ENCODE data around the gene TMED8. TPM values are rescaled to one million over a fixed set of nuclear protein-coding genes. Genes with fewer than 3 reads are reported as not detected.
"Not testable (repeated sequence)": the region's sequence is repeated elsewhere in the genome, so short reads cannot be mapped to it uniquely, and the experiment has no call there.

The TMED8 gene
- total RNA-seq, 1 donor from 2014 or later = 15.3 TPM

DNA sequence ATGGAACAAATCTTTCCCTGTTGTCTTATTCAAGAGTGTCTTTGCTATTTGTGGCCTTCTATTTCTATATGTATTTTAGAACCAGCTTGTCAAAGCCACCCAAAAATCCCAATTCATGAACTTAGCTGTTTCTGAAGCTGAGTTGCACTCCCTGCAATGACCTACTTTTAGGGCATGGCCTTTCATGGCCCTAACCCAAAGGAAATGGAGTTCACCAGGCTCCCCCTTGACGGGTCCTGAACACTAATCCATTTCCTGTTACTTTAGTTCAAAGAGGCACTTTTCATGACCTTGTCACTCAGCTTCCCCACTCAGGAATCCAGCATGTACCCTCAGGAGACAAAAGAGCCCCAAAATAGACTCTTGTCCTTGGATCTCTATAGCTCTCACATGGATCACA is 7.6 kb downstream of the TMED8 start:
- no peak for DNase-seq (ENCODE audit: low spot score)

DNA sequence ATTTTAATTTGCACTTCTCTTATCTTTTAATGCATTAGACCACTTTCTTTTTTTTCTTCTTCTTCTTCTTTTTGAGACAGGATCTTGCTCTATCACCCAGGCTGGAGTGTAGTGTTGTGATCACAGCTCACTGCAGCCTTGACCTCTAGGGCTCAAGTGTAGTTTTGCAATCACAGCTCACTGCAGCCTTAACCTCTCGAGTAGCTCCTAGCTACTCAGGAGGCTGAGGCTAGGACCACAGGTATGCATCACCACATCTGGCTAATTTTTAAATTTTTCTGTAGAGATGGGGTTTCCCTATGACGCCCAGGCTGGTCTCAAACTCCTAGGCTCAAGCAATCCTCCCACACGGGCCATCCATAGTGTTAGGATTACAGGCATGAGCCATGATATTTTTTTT is 12.7 kb downstream of the TMED8 start:
- DNase-seq (ENCODE audit: low spot score) = no peak

DNA sequence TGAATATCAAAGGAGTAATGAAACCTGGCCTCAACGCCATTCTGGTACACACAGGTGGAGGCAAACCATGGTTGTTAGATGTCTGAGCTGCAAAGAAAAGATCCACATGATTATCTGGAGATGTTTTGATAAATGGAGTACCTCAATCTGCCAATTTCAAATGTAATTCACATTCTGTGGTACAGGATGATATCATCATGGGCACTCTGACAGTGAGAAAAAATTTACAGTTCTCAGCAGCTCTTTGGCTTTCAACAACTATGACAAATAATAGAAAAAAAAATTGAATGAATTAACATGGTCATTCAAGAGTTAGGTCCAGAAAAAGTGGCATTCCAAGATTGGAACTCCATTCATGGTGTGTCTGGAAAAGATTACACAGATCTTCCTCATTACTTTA is 17.3 kb downstream of the TMED8 start:
- DNase-seq (ENCODE audit: low spot score) = no peak

DNA sequence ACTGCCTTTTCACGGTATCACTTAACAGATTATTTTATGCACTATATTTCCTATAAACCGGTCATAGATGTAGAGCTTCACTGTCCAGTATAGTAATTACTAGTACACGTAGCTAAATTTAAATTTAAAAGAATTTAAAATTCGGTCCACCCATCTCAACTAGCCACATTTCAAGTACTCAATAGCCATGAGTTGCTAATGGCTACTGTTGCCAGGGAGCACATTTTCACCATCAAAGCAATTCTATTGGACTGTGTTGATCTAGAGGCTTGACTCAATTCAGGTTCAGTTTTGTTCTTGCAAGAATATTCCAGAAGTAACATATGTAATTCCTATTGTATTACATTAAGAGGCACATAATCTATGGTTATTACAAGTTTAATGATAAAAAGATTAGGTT is 20.0 kb downstream of the TMED8 start:
- DNase-seq (ENCODE audit: low spot score) = no peak

DNA sequence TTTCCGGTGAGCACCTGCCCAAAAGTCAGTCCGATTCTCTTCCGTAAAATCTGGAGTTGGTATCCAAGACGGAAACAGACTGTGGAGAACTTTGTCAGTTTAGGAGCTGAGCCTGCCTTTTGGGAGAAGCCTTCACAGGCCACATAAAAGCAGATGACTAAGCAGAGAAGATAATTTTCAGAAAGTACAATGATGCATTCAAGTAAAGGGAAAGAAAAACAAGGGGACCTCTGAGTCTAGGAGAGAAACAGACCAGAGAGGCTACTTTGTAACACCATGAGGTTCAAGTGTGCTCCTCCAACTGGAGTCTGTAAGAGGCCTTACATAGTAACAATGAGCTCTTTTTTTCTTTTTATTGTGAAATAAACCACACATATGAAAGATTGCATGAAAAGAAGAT is 21.1 kb downstream of the TMED8 start:
- no peak for DNase-seq (ENCODE audit: low spot score)

DNA sequence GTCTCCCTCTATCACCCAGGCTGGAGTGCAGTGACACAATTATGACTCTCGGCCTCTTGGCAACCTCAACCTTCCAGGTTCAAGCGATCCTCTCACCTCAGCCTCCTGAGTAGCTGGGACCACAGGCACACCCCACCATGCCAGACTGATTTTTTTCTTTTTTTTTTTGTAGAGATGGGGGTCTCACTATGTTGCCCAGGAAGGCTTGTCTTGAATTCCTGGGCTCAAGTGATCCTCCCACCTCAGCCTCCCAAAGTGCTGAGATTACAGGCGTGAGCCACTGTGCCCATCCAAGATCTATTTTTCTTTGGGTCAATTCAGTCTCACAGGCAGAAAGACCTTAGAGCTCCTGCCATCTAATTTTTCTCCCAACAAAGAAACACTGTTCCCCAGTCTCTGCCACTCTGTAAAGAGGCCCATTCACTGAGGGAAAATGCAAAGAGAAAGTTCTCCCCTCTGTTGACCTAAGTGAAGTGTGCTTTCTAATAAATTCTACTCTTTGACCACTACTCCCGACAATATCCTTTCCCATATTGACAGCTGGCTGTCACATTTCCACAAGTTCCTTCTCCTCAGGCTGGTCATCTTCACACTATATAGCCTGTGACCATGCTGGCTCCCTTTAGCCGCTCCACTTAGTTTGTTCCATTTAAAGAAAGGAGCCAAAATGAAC is 23.3 kb downstream of the TMED8 start:
- no peak for DNase-seq (ENCODE audit: low spot score)

DNA sequence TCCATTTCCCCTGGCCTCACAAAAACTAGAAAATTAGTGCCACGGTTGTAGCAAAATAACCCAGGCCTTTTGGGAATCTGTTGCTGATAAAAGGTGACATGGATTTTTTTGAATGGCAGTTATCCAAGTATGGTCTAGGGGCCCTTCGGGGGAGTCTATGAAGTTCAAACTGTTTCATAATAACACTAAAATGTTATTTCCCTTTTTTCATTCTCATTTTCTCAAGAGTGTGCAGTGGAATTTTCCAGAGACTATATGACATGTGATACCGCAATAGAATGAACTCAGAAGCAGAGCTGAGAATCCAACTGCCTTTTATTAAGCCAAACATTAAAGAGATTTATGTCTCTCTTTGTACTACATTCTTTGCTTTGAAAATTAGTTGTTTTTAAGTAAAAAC is 29.1 kb downstream of the TMED8 start:
- DNase-seq (ENCODE audit: low spot score) = no peak

DNA sequence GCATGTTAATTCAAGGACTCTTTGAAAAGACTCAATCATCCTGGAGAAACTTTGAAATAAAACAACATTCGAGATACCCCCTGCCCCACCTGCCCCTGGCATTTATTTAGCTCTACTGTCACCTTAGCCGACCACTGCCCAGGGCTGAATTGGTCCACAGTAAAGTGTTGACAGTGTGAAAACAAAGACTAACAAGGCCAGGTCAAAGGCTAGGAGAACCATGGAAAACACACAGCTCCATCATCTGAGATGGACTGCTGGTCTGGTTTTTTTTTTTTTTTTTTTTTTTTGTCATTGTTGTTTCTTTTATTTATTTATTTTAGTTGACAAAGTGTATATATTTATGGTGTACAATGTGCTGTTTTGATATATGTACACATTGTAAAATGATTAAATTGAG is 30.4 kb downstream of the TMED8 start:
- no peak for DNase-seq (ENCODE audit: low spot score)

DNA sequence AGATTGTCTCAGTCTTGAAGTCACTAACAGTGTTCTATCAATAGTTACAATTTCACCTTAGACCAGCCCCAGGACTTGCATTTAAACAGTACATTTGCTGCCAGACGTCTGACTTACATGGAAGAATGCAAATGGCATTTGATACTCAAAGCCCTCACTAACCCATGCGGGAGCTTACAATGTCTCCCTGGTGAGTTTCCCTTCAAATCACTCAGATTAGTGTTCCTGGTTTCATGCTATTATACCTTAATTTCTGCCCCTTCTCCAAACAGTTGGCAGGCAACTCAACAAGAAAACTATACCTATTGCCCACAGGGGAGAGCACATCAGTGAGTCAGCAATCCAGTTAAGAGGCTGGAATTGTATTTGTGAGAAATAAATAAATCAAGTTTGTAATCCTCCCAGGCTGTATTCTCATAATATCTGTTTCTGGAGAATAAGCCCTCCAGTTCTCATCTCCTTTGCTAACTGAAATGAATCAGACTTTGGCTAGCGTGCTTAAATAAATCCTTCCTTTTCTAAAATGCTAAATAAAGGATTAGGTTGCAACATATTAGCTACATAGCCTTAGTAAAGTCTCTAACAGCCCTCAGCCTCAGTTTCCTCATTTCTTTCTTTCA is 32.4 kb downstream of the TMED8 start:
- no peak for DNase-seq (ENCODE audit: low spot score)

DNA sequence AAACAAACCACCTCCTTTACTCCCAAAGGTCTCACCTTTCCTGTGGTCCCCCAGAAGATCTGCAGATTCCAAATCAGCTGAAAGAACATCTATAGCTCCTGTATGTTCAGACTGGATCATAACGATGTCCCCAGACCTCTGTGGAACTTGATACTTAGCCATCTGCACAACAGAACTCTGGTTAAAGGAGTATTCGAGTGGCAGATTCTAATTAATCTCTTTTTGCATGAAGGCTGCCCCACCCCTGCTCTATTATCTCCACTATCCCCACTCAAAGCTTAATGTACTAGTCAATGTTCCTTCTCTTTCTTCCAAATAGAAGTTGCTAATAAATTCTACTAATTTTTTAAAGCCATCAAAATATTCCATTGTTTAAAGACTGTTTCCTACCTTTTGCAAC is 33.2 kb downstream of the TMED8 start:
- DNase-seq (ENCODE audit: low spot score) = no peak

DNA sequence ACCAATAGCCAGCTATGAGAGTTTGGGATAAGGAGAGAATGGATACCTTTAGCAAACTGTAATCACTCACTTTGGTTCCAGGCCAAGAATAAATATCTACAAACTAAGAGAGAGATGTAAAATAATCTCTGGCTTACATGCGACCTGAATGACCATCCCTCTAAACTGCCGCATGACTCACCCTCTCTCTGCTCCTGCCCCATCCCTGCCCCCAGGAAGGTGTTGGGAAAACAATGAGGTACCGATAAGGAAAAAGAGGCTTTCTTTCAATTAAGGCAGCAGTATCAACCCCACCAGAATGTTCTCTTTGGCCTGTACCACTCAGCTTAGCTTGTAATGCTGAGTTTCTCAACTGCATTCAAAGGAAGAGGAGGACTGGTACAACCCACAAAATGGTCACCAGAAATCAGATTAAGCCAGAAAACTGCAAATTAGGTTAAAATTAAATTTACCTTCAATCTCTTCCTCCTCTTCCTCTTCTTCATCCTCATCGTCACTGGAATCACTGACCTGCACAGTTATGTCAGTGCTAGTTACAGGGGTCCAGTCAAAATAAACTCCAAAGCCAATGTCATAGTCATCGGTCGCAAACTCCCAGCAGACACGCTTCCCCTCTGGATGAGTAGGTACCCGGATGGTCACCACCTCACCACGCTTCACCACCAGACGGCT is 34.0 kb downstream of the TMED8 start:
- no peak for DNase-seq (ENCODE audit: low spot score)

DNA sequence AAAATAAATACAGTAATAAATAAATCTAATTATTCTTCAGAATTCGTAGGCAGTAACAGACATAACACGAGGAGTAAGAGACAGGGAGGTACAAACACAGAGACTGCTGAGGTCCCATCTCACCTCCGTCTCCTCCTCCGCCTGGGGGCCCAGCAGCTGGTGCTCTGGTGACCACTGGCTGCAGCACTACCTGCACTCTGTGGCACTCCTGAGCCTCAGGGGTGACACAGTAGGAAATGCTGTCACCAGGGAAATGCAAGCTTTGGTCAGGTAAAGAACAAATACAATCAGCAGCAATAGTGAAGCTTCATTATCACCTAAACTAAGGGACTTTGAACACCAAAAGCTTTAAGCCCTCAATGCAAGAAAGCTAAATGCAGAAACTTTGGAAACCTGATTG is 36.5 kb downstream of the TMED8 start:
- no peak for DNase-seq (ENCODE audit: low spot score)

DNA sequence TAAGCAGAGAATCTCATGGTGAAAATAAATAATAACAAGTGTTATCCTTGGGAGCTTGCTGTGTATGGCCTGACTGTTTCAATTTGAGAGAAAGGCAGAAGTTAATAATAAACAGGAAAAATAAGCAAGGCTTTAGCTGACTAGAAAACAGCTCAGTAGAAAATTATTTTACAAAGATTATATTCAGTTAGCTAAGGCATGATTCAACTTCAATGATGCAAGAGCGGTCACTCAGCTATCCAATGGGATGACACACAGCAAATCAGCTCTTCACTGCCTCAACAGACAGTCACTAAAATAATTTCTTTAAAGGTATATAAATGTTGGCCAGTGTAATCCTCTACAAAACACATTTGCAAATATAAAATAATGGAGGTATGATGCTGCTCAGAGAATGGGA is 37.5 kb downstream of the TMED8 start:
- DNase-seq (ENCODE audit: low spot score) = no peak

DNA sequence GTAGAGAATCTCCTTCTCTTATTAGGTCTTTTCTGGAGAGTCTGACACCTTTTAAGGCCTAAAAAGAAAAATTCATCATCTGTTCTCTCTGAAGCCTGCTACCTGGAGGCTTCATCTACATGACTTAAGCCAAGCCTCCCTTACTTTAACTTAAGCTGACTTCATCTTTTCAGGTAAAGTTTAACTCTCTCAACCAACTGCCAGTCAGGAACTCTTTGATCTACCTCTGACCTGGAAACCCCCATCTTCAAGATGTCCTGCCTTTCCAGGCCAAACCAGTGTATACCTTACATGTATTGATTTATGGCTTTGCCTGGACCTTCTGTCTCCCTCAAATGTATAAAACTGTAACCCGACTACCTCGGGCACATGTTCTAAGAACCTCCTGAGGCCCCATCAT is 38.6 kb downstream of the TMED8 start:
- no peak for DNase-seq (ENCODE audit: low spot score)

DNA sequence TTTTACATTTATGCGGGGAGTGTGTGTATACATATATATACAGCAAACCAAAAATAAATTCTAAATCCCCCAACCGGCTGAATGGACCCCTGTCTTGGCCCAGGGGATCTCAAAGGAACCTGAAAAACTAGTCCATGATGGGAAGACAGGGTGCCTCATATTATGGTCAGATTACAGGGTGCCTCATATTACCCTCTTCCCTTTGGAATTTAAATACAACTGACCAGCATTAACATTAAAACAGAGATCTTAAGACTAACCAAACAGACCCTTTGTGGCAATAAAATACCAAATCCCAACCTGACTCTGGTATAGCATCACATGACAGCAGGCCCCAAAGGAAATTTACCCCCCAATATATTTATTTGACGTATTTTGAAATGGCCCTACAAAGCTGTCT is 39.0 kb downstream of the TMED8 start:
- DNase-seq (ENCODE audit: low spot score) = no peak

DNA sequence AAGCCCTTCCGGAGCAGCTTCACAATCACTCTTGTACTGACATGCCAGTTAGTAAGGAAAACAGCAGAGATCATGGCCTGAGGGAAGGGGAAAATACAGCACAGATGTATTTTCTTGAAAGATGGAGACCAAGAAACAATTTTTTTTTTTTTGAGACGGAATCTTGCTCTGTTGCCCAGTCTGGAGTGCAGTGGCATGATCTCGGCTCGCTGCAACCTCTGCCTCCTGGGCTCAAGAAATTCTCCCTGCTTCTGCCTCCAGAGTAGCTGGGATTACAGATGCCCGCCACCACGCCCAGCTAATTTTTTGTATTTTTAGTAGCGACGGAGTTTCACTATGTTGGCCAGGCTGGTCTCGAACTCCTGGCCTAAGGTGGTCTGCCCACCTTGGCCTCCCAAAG is 39.6 kb downstream of the TMED8 start:
- DNase-seq (ENCODE audit: low spot score) = not testable (repeated sequence)

DNA sequence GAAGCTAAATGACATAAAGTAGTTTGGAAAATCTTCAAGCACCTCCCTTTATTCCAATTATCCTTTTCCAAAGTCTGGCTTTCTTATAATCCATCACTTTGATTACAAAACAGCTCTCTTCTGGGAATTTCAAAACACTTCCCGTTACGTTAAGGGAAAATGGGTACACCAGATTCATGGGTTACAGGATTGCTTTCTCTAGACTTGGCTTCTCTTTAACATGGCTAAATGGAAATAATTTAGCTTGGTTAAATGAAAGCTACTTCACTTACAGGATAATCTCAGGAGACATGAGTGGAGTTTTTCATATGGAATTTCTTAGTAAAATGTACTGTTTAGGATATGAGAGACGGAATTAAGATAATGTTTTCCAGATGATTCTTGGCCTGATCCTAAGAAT is 41.3 kb downstream of the TMED8 start:
- DNase-seq (ENCODE audit: low spot score) = no peak

DNA sequence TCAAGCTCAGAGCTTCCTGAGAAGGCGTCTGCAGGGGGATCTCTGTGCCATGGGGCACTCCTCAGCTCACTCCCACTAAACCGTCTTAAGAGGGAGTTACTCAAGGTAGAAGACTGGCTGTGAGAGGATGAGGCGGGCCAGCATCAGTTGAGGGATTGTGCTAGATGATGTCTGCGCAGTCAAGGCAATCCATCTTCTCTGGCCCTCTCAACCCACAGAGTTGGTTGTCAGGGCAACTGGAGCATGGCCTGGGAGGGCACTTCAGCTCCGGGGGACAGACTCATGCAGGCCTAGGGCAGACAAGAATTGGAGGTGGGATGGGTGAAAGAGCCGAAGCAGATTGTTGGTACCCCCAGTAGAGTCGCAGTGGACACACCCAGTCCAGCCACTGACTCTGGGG is 47.0 kb downstream of the TMED8 start:
- no peak for DNase-seq (ENCODE audit: low spot score)

DNA sequence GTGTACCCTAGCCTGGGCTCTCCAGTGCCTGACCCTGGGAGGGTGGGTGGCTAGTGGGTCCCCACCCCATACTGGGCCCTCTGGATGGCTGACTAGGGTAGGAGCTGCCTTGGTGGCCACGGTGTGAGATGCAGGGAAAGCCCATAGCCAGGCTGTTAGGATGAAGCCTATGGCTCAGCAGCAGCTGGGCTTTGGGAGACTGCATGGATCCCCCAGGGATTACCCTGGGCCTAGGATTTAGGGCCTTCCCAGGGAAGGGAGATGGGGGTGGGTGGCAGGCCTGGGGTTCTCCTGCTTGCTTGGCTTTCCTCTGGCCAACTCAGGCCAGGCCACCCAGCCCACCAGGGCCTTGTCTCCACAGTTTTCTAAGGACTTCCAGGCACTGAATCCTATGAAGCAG is 49.8 kb downstream of the TMED8 start:
- DNase-seq (ENCODE audit: low spot score) = no peak

DNA sequence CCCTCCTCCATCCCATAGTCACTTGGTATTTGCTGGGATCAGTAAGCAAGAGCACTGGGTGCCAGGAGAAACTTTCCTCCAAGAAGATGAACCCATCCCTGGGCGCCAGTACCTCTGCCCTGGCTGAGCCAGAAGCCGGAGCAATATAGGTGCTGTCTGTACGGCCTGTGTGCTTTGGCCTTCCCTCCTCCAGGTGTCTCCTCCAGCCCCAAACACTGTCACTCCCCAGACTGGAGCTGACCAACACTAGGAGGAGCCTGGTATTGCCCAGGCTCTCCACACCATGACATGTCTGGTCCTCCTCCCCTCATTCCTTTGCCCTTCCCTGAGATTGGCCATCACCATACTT is 51.2 kb downstream of the TMED8 start:
- DNase-seq (ENCODE audit: low spot score) = peak; percentile 84

DNA sequence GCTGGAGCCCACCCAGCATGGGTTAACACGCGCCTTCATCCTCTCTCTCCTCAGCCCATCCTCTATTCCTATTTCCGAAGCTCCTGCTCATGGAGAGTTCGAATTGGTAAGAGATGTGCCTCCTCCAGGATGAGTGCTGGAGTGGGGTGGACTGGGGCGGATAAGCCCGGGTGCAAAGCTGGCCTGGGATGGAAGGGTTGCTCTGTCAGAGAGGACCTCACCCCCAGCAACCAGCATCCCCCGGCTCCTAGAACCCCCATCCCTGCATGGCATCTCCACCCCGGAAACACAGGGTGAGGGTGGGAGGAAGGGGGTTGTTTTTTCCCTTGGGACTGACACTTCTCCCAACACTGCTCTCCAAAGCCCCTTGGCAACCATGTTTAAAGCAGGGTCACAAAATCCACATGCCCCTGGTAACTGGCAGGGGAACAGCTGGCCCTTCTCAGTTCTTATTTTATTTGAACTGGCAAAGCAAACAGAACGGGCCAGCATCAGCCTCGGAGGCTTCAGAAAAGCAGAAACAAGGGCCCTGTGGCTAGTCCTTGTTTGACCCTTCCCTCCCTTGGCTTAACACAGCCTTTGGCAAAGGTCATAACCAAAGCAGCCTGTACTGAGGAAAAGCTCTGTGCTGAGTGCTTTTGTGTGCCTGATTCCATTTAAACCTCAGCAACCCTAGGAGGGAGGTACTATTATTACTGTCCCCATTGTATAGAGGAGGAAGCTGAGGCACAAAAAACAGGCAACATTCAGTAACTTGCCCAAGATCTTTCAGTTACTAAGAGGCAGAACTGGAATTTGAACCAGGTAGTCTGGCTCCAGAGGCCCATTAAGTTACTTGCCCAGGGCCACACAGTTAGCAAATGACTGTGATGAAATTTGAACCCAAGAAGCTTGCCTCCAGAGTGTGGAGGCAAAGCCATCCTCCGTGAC is 51.8 kb downstream of the TMED8 start:
- DNase-seq (ENCODE audit: low spot score) = peak; percentile 59

DNA sequence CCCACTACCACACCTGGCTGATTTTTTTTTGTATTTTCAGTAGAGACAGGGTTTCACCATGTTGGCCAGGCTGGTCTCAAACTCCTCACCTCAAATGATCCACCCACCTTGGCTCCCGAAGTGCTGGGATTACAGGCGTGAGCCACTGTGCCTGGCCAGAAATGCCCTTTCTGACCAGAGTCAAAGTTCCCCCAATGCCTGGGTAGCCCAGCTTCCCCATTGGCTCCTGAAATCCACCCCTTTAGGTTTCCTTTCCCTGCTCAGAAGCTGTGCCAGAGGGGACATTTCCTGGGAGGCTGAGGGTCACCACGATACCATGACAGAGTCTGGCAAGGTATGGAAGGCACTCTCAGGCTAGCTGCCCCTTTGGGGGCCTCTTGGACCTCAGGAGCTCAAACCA is 52.6 kb downstream of the TMED8 start:
- peak; percentile 57 for DNase-seq (ENCODE audit: low spot score)

Data from mesenteric fat pad (tissue), 1 donor.